Adrenal gland (tissue), 12 donors: ENCODE measurements around the gene ACSS3. TPM values are rescaled to one million over a fixed set of nuclear protein-coding genes. Genes with fewer than 3 reads are reported as not detected.

Source experiments
- DNase-seq, 7 donors: peaks; one replicate each; pipeline ENCODE4 v3.0.0-alpha.2; 2019 to 2020
- H3K27ac ChIP-seq, 5 donors: fragments of 200-600 bp; sonication (generic) in 4 of 5; 1 replicate in 3 of 5; 2 replicates in 2 of 5; pipeline versions ENCODE4 v1.5.1 to v1.8.0; 2016 to 2020; ENCODE audit warnings: mild to moderate bottlenecking in 1 of 5
- H3K27me3 ChIP-seq: fragments of 200-600 bp; 2 replicates; pipeline ENCODE4 v1.8.0; 2021
- H3K36me3 ChIP-seq, 2 donors: fragments of 200-600 bp; replicated peaks in 1 of 2; 1 replicate in 1 of 2; 2 replicates in 1 of 2; pipeline versions ENCODE4 v1.5.1 to v1.8.0; 2018 to 2022
- H3K4me1 ChIP-seq, 2 donors: fragments of 200-600 bp; replicated peaks in 1 of 2; 1 replicate in 1 of 2; 2 replicates in 1 of 2; pipeline versions ENCODE4 v1.5.1 to v1.8.0; 2018 to 2021
- H3K4me3 ChIP-seq, 4 donors: fragments of 200-600 bp; sonication (generic) in 3 of 4; one replicate each; pipeline ENCODE4 v1.5.1; 2016 to 2018
- H3K9me3 ChIP-seq, 3 donors: fragments of 200-600 bp; sonication (generic) in 1 of 3; replicated peaks in 1 of 3; 1 replicate in 2 of 3; 2 replicates in 1 of 3; pipeline versions ENCODE4 v1.5.1 to v1.8.0; 2016 to 2021
- POLR2A ChIP-seq, 2 donors: fragments of 450-650 bp; IDR thresholded peaks; one replicate each; pipeline ENCODE4 v1.6.1; 2017; ENCODE audit warnings: antibody characterized with exemption in 2 of 2, mild to moderate bottlenecking in 2 of 2, moderate library complexity in 1 of 2
- WGBS, 4 donors: extraction: QIAGEN DNeasy Blood & Tissue Kit in 2 of 4; methylation state at CpG; one replicate each; pipeline versions ENCODE4 v1.1.5 to v1.1.7; 2013 to 2017; 5-methylcytosine and 5-hydroxymethylcytosine counted together
- intact Hi-C, 2 donors: fragments of 100-400 bp; cut with DNase I; formaldehyde crosslinking; loops; one replicate each; pipeline versions ENCODE4 v1.14.1 to v1.15.0; 2022 to 2023
- microRNA-seq, 3 donors: library from miRNA; unstranded; fragments of <30 nt; microRNA quantifications; one replicate each; pipeline ENCODE4, GENCODE V29; 2017 to 2020
- polyA plus RNA-seq, 3 donors: library from polyadenylated mRNA; stranded (reverse); fragments of 200-250 nt in 2 of 3; fragments of 350-450 nt in 1 of 3; fragmentation: Illumina TruSeq in 1 of 3; extraction: RNeasy Lipid Tissue Mini Kit (QIAGEN cat#74804) in 1 of 3; gene quantifications; one replicate each; pipeline ENCODE4 v1.2.3, GENCODE V29; 2013 to 2014
- small RNA-seq, 2 donors: library from RNA; depleted of rRNA; stranded (forward); fragments of <200 nt; gene quantifications; one replicate each; pipeline ENCODE3, GENCODE V24; 2016
- total RNA-seq, 9 donors: library from RNA; depleted of rRNA in 4 of 9; stranded (reverse); fragments of >200 nt in 4 of 9; fragments of 120-200 nt in 1 of 9; fragmentation: NEBNext Ultra II Directional in 1 of 9; extraction: Animal tissue kit (Norgen Biotek cat#: 25700) in 1 of 9; gene quantifications; one replicate each; pipeline versions ENCODE4 v1.1.0 to v1.2.4, GENCODE V29; 2013 to 2023
- TF ChIP-seq, protein P1 (sequence below), 6 experiments: fragments of 450-650 bp in 4 of 6; fragments of 200-600 bp in 2 of 6; sonication (generic) in 1 of 6; IDR thresholded peaks; 1 replicate in 5 of 6; 2 replicates in 1 of 6; pipeline versions ENCODE4 v1.5.1 to v1.8.0; 2016 to 2021; ENCODE audit warnings: antibody characterized with exemption in 6 of 6, mild to moderate bottlenecking in 2 of 6, moderate library complexity in 1 of 6
- donor health status: healthy with polysubstance abuse.
- donor health status: Bipolar disorder and iron deficiency.
- donor health status: DM: yes; HTN: yes; CAD: no.
- donor health status: DM: no; HTN: no; CAD: no.
- donor health status: DM: no; HTN: no; CAD: no.
- donor health status: DM: yes; HTN: yes; CAD: no.

ACSS3 gene
- total and polyA plus RNA-seq, 12 donors = 5.3 to 90.0 (median 36.1) TPM

- intact Hi-C loops = no loop called here
These were observed 218.9 kb downstream of the ACSS3 start for GRCh38 chr12:81296556-81297305.

DNA sequence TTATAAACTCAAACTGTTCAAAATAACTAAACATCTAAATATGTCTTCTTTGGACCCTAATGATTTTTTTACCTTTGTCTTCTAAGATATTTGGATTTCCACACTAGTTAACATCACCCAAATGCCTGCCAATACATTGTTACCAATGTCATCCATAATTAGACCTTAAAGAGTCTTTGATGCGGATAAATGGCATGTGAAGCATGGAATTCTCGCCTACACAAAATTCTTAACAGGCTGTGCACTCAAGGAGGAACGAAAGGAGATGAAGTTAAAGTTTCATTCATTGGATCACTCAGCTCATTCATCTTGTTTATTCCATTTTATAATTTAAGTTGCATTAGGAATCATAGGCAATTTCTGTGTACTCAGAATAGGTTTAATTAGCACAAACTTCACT is 219.7 kb downstream of the ACSS3 start:
- 80 to 87% (median 83%) methylated on average over 3 of the region's 3 CpGs for WGBS, 4 donors
- Histone ChIP-seq H3K27me3 (no peaks in the 10 kb centered on the region), H3K27ac (no peak overlapping the region), H3K4me1 (no peaks in the 10 kb centered on the region), H3K36me3 (no peaks in the 10 kb centered on the region), H3K9me3 (no peaks in the 10 kb centered on the region), H3K4me3 (no peak overlapping the region)
- intact Hi-C loops = no loop called here
- no peak for DNase-seq
- TF ChIP-seq POLR2A (IDR thresholded peaks at IDR 0.05) = no peak
- TF ChIP-seq, protein P1, sequence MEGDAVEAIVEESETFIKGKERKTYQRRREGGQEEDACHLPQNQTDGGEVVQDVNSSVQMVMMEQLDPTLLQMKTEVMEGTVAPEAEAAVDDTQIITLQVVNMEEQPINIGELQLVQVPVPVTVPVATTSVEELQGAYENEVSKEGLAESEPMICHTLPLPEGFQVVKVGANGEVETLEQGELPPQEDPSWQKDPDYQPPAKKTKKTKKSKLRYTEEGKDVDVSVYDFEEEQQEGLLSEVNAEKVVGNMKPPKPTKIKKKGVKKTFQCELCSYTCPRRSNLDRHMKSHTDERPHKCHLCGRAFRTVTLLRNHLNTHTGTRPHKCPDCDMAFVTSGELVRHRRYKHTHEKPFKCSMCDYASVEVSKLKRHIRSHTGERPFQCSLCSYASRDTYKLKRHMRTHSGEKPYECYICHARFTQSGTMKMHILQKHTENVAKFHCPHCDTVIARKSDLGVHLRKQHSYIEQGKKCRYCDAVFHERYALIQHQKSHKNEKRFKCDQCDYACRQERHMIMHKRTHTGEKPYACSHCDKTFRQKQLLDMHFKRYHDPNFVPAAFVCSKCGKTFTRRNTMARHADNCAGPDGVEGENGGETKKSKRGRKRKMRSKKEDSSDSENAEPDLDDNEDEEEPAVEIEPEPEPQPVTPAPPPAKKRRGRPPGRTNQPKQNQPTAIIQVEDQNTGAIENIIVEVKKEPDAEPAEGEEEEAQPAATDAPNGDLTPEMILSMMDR (IDR thresholded peaks at IDR 0.05) = no peak

More at GRCh38 chr12:81296556-81297305, 218.9 kb downstream of the ACSS3 start:
- WGBS, 4 donors = 51 to 78% (median 62%) methylated on average over 2 of the region's 2 CpGs
- H3K4me1 ChIP-seq = no peaks in the 10 kb centered on the region
- TF ChIP-seq POLR2A (IDR thresholded peaks at IDR 0.05) = no peak
- TF ChIP-seq, protein P1 (IDR thresholded peaks at IDR 0.05) = no peak
- peak in 4 of 7 donors; percentile 4 to 16 (median 10) for DNase-seq
- no peak overlapping the region for H3K27ac ChIP-seq
- no peaks in the 10 kb centered on the region for H3K36me3 ChIP-seq
- H3K9me3 ChIP-seq = no peaks in the 10 kb centered on the region
- no peaks in the 10 kb centered on the region for H3K27me3 ChIP-seq
- no peak overlapping the region for H3K4me3 ChIP-seq

GRCh38 chr12:81300454-81300853 is 222.6 kb downstream of the ACSS3 start:
- 50 to 69% (median 61%) methylated on average over 2 of the region's 2 CpGs for WGBS, 4 donors
- Histone ChIP-seq H3K4me1 (no peaks in the 10 kb centered on the region), H3K27ac (no peak overlapping the region), H3K27me3 (no peaks in the 10 kb centered on the region), H3K4me3 (no peak overlapping the region), H3K9me3 (no peaks in the 10 kb centered on the region), H3K36me3 (no peaks in the 10 kb centered on the region)
- no peak for DNase-seq
- no peak for TF ChIP-seq POLR2A (IDR thresholded peaks at IDR 0.05)
- TF ChIP-seq, protein P1 (IDR thresholded peaks at IDR 0.05) = no peak
- intact Hi-C loops = no loop called here

DNA sequence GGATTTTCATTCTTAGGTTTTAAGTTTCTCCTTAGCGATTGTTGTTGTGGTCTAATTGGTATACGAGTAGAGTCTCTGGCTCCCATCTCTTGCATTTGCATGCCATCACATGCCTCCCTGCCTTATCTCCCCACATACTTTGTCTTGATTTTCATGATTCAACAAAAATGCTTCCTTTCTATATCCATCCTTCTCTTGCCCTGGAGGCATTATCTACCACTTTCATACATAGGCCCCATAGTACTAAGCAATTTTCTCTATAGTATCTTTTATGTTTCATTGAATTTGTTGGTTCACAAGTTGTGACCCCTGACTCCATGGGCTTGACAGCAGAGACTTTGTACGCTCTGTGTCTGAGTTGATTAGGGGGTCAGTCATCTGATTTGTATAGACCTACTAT is 226.1 kb downstream of the ACSS3 start:
- no peak for DNase-seq
- H3K4me1 ChIP-seq = no peaks in the 10 kb centered on the region
- no peak overlapping the region for H3K27ac ChIP-seq
- 84 to 89% (median 86%) methylated on average over 3 of the region's 3 CpGs for WGBS, 4 donors
- TF ChIP-seq, protein P1 (IDR thresholded peaks at IDR 0.05) = no peak
- TF ChIP-seq POLR2A (IDR thresholded peaks at IDR 0.05) = no peak
- no peaks in the 10 kb centered on the region for H3K9me3 ChIP-seq
- intact Hi-C loops = no loop called here
- H3K27me3 ChIP-seq = no peaks in the 10 kb centered on the region
- H3K36me3 ChIP-seq = no peaks in the 10 kb centered on the region
- no peak overlapping the region for H3K4me3 ChIP-seq

Small RNA genes lying within 50 kb of the gene (microRNA-seq; reads per million reads assigned to microRNA genes)
- gene MIR4699 = 0 to 0.45 (median 0) reads per million in 3 donors

Small RNA genes lying within 50 kb of the gene (small RNA-seq; reads per million reads assigned to genes)
- 0 reads per million in 2 donors for gene MIR4699

Other genes starting within 250 kb of the ACSS3 start
- 1 to 10 TPM in 8 of 9 donors, under 1 TPM in 1; 0.35 to 6.0 (median 2.7) TPM for gene LIN7A, start 140.1 kb upstream of the ACSS3 start, total RNA-seq
- gene LIN7A, start 140.1 kb upstream of the ACSS3 start, polyA plus RNA-seq = 1 to 10 TPM; 1.6 to 4.7 (median 3.5) TPM